ENCODE results near the gene C4A.
"Not testable (repeated sequence)": the region's sequence is repeated elsewhere in the genome, so short reads cannot be mapped to it uniquely, and the experiment has no call there.

C4A gene

GRCh38 chr6:32037136-32037535 lies 55.3 kb downstream of the C4A start:
- not testable (repeated sequence) for DNase-seq

- not testable (repeated sequence) for DNase-seq
These were observed 56.0 kb downstream of the C4A start, which contains the start of gene CYP21A2 for GRCh38 chr6:32037598-32038524. Gene CYP21A2, plus strand, starts transcription at chr6:32038415. Its CDS starts 8 bp downstream, at chr6:32038423.

GRCh38 chr6:32038878-32039277 lies 57.0 kb downstream of the C4A start:
- not testable (repeated sequence) for DNase-seq

GRCh38 chr6:32039321-32040274 lies 57.7 kb downstream of the C4A start:
- not testable (repeated sequence) for DNase-seq

- DNase-seq: not testable (repeated sequence)
These were observed 58.6 kb downstream of the C4A start for GRCh38 chr6:32040299-32041049.

GRCh38 chr6:32041050-32041321 lies 59.1 kb downstream of the C4A start:
- DNase-seq: not testable (repeated sequence)

- not testable (repeated sequence) for DNase-seq
These were observed 59.5 kb downstream of the C4A start for GRCh38 chr6:32041385-32041784.

- not testable (repeated sequence) for DNase-seq
These were observed 60.4 kb downstream of the C4A start for GRCh38 chr6:32042276-32042675.

- DNase-seq: not testable (repeated sequence)
These were observed 61.9 kb downstream of the C4A start for GRCh38 chr6:32043589-32044380.

GRCh38 chr6:32044916-32045315 lies 63.1 kb downstream of the C4A start:
- DNase-seq: not testable (repeated sequence)

- no peak for DNase-seq
These were observed 64.1 kb downstream of the C4A start for GRCh38 chr6:32045811-32046449.

GRCh38 chr6:32046450-32047083 lies 64.7 kb downstream of the C4A start:
- DNase-seq: no peak

GRCh38 chr6:32047084-32047478 lies 65.2 kb downstream of the C4A start:
- DNase-seq: no peak

GRCh38 chr6:32047539-32047854 lies 65.6 kb downstream of the C4A start:
- no peak for DNase-seq

GRCh38 chr6:32047855-32048766 lies 66.3 kb downstream of the C4A start:
- peak; percentile 26 to 62 (median 47) for DNase-seq

GRCh38 chr6:32049149-32049548 lies 67.3 kb downstream of the C4A start:
- DNase-seq: not testable (repeated sequence)

- not testable (repeated sequence) for DNase-seq
These were observed 67.9 kb downstream of the C4A start for GRCh38 chr6:32049736-32050135.

- no peak for DNase-seq
These were observed 68.7 kb downstream of the C4A start for GRCh38 chr6:32050562-32050961.
